GM23248 (cell line): ENCODE data around the gene AGFG2. TPM values are rescaled to one million over a fixed set of nuclear protein-coding genes. Genes with fewer than 3 reads are reported as not detected.

Experiments used
- DNase-seq: peaks from one replicate; pipeline ENCODE4 v3.0.0-alpha.2; 2015
- H2AFZ ChIP-seq: fragments of 200-600 bp; sonication (generic); 2 replicates; pipeline ENCODE4 v1.6.1; 2016; ENCODE audit warnings: antibody characterized with exemption
- H3F3A ChIP-seq: fragments of 200-600 bp; sonication (generic); 2 replicates; pipeline ENCODE4 v1.6.1; 2016; ENCODE audit warnings: mild to moderate bottlenecking, antibody characterized with exemption, mixed run types; ENCODE audit not compliant: insufficient read depth
- H3K27ac ChIP-seq: fragments of 200-600 bp; sonication (generic); 2 replicates; pipeline ENCODE4 v1.5.1; 2016; ENCODE audit warnings: mild to moderate bottlenecking
- H3K27me3 ChIP-seq: fragments of 200-600 bp; sonication (generic); replicated peaks from 2 replicates; pipeline ENCODE4 v1.6.1; 2016; ENCODE audit warnings: mild to moderate bottlenecking; ENCODE audit not compliant: insufficient read depth
- H3K36me3 ChIP-seq: fragments of 200-600 bp; sonication (generic); 2 replicates; pipeline ENCODE4 v1.6.1; 2016; ENCODE audit warnings: low read depth, mild to moderate bottlenecking
- H3K4me1 ChIP-seq: fragments of 200-600 bp; sonication (generic); 2 replicates; pipeline ENCODE4 v1.6.1; 2016; ENCODE audit warnings: mild to moderate bottlenecking; ENCODE audit not compliant: insufficient read depth
- H3K4me2 ChIP-seq: fragments of 200-600 bp; sonication (generic); one replicate; pipeline ENCODE4 v1.6.1; 2016; ENCODE audit warnings: mild to moderate bottlenecking; ENCODE audit not compliant: unreplicated experiment
- H3K4me3 ChIP-seq: fragments of 200-600 bp; sonication (generic); 2 replicates; pipeline ENCODE4 v1.5.1; 2016; ENCODE audit warnings: mild to moderate bottlenecking
- H3K79me2 ChIP-seq: fragments of 200-600 bp; sonication (generic); 2 replicates; pipeline ENCODE4 v1.6.1; 2016; ENCODE audit warnings: mild to moderate bottlenecking; ENCODE audit not compliant: insufficient read depth
- H3K9ac ChIP-seq: fragments of 200-600 bp; sonication (generic); 2 replicates; pipeline ENCODE4 v1.6.1; 2016; ENCODE audit warnings: mild to moderate bottlenecking
- H3K9me2 ChIP-seq: fragments of 200-600 bp; sonication (generic); 2 replicates; pipeline ENCODE4 v1.6.1; 2016; ENCODE audit warnings: mixed run types, mild to moderate bottlenecking, moderate library complexity; ENCODE audit not compliant: insufficient read depth
- H3K9me3 ChIP-seq: fragments of 200-600 bp; sonication (generic); one replicate; pipeline ENCODE4 v1.6.1; 2017; ENCODE audit warnings: low read depth
- H4K20me1 ChIP-seq: fragments of 200-600 bp; sonication (generic); 2 replicates; pipeline ENCODE4 v1.6.0; 2016; ENCODE audit not compliant: insufficient read depth
- EZH2 ChIP-seq: fragments of 200-600 bp; sonication (generic); IDR thresholded peaks from 2 replicates; pipeline ENCODE4 v1.6.1; 2018; ENCODE audit warnings: antibody characterized with exemption, mild to moderate bottlenecking; ENCODE audit not compliant: insufficient read depth, poor library complexity, severe bottlenecking
- EZH2phosphoT487 ChIP-seq: fragments of 200-600 bp; sonication (generic); IDR thresholded peaks from 2 replicates; pipeline ENCODE4 v1.6.1; 2018; ENCODE audit warnings: antibody characterized with exemption, moderate library complexity, mild to moderate bottlenecking, low read depth; ENCODE audit not compliant: insufficient read depth
- WGBS, 2 experiments: methylation state at CpG; one replicate each; pipeline ENCODE4 v1.1.6; 2015 to 2017; ENCODE audit warnings: low lambda C conversion rate in 2 of 2, low coverage in 1 of 2; ENCODE audit errors: missing lambda C conversion rate in 2 of 2; 5-methylcytosine and 5-hydroxymethylcytosine counted together
- in situ Hi-C: fragments of 300-500 bp; cut with MboI; formaldehyde crosslinking; loops from 2 replicates; pipeline ENCODE4 v1.15.0; 2020
- polyA plus RNA-seq: library from polyadenylated mRNA; unstranded; fragments of >200 nt; fragmentation: Nextera tagmentation; extraction: Ambion mirVana; gene quantifications from 2 replicates; pipeline ENCODE4 v1.2.1, GENCODE V29; 2016
- total RNA-seq: library from RNA; depleted of rRNA; stranded (reverse); fragments of >200 nt; shearing (Covaris generic); gene quantifications from 2 replicates; pipeline ENCODE4 v1.2.3, GENCODE V29; 2014

AGFG2 gene
- total and polyA plus RNA-seq, 2 experiments from 2014 or later = 4.8 to 6.5 TPM

- WGBS, 2 experiments = 94 to 97% methylated on average over 23 to 30 of the region's 30 CpGs
- H3K27ac ChIP-seq = no peak overlapping the region
- no peak overlapping the region for H3K9ac ChIP-seq
- in situ Hi-C loops = no loop called here
- no peaks in the 10 kb centered on the region for H3K9me3 ChIP-seq
- TF ChIP-seq EZH2 (no peak), EZH2phosphoT487 (no peak)
- H3F3A ChIP-seq = no peaks in the 10 kb centered on the region
- no peak overlapping the region for H3K4me2 ChIP-seq
- H3K4me3 ChIP-seq = no peak overlapping the region
- H3K36me3 ChIP-seq = no peaks in the 10 kb centered on the region; the same call in 1 of the 2 replicates
- no peaks in the 10 kb centered on the region; the same call in 1 of the 2 replicates for H3K27me3 ChIP-seq
- no peaks in the 10 kb centered on the region for H3K4me1 ChIP-seq
- no peak overlapping the region for H2AFZ ChIP-seq
- H3K79me2 ChIP-seq = no peaks in the 10 kb centered on the region
- H4K20me1 ChIP-seq = no peaks in the 10 kb centered on the region
- no peak for DNase-seq
- H3K9me2 ChIP-seq = no peaks in the 10 kb centered on the region
Measured at GRCh38 chr7:100572949-100573675, 34.1 kb downstream of the AGFG2 start.

GRCh38 chr7:100573691-100574361, 34.8 kb downstream of the AGFG2 start, which contains the start of gene SAP25:
TSS of gene SAP25 (minus strand) at chr7:100573900. CDS start at chr7:100573742, 158 bp downstream.
- no peak within 1 kb of the TSS for H2AFZ ChIP-seq
- H3K4me3 ChIP-seq = no peak within 1 kb of the TSS
- no peaks in the 10 kb centered on the region; the same call in 1 of the 2 replicates for H3K36me3 ChIP-seq
- 93 to 94% methylated on average over 26 to 70 of the region's 70 CpGs for WGBS, 2 experiments
- in situ Hi-C loops = no loop called here
- no peak for TF ChIP-seq EZH2phosphoT487
- TF ChIP-seq EZH2 = no peak
- no peaks in the 10 kb centered on the region for H3K79me2 ChIP-seq
- H3K27me3 ChIP-seq = no peaks in the 10 kb centered on the region; the same call in 1 of the 2 replicates
- H3K4me2 ChIP-seq = no peak within 1 kb of the TSS
- no peak within 1 kb of the TSS for H3K27ac ChIP-seq
- no peaks in the 10 kb centered on the region for H4K20me1 ChIP-seq
- H3K9me3 ChIP-seq = no peaks in the 10 kb centered on the region
- H3K9me2 ChIP-seq = no peaks in the 10 kb centered on the region
- H3F3A ChIP-seq = no peaks in the 10 kb centered on the region
- DNase-seq = no peak
- H3K4me1 ChIP-seq = no peaks in the 10 kb centered on the region
- no peak within 1 kb of the TSS for H3K9ac ChIP-seq

DNA sequence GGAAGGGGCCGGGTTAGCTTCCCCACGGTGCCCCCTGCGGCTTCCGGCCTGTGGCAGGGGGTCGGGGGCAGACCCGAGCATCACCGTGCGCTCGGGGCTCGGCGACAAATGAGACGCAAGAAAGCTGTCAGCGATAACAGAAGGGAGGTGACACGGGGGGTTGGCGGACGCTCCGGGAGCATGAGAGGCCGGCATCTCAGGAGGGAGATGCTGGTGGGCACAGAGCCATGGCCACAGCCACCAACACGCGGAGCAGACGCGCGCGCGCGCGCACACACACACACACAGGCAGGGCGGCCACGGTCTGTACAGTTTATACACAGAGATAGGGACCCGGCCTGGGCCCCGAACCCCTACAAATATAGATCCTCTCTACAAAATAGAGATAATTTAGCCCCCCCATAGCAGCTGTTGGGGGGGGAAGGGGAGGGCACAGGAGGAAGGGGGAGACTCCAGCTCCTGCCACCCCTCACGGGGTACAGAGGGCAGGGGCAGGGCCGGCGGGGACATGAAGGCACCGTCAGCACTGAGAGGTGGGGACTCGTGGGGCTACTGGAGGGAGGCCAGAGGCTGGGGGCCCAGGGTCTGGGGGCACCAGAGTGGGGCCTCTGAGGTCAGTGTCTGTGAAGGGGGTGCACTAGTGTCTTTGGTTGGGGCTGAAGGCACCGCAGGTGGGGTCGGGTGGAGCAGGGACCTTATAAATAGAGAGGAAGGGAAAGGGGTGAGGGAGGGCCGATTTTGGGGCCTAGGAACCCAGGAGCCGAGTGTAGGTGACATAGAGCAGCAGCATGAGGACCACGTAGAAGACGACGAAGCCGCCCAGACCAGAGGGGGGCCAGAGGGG, 35.6 kb downstream of the AGFG2 start:
- Histone ChIP-seq H2AFZ (no peak overlapping the region), H4K20me1 (no peaks in the 10 kb centered on the region), H3K9me2 (no peaks in the 10 kb centered on the region), H3K79me2 (no peaks in the 10 kb centered on the region), H3K9ac (no peak overlapping the region), H3K4me1 (no peaks in the 10 kb centered on the region), H3K36me3 (no peaks in the 10 kb centered on the region; the same call in 1 of the 2 replicates), H3F3A (no peaks in the 10 kb centered on the region), H3K4me3 (no peak overlapping the region), H3K9me3 (no peaks in the 10 kb centered on the region), H3K27me3 (no peaks in the 10 kb centered on the region; the same call in 1 of the 2 replicates), H3K27ac (no peak overlapping the region), H3K4me2 (no peak overlapping the region)
- TF ChIP-seq EZH2phosphoT487 (no peak), EZH2 (no peak)
- WGBS, 2 experiments = 94 to 96% methylated on average over 33 to 44 of the region's 44 CpGs
- in situ Hi-C loops = no loop called here
- no peak for DNase-seq

GRCh38 chr7:100575206-100575631, 36.2 kb downstream of the AGFG2 start:
- Histone ChIP-seq H3K9me2 (no peaks in the 10 kb centered on the region), H3K36me3 (no peaks in the 10 kb centered on the region; the same call in 1 of the 2 replicates), H3K27ac (no peak overlapping the region), H3F3A (no peaks in the 10 kb centered on the region), H4K20me1 (no peaks in the 10 kb centered on the region), H3K27me3 (no peaks in the 10 kb centered on the region; the same call in 1 of the 2 replicates), H2AFZ (no peak overlapping the region), H3K4me3 (no peak overlapping the region), H3K4me1 (no peaks in the 10 kb centered on the region), H3K9me3 (no peaks in the 10 kb centered on the region), H3K79me2 (no peaks in the 10 kb centered on the region), H3K4me2 (no peak overlapping the region), H3K9ac (no peak overlapping the region)
- TF ChIP-seq EZH2phosphoT487 (no peak), EZH2 (no peak)
- DNase-seq = no peak
- in situ Hi-C loops = no loop called here
- WGBS, 2 experiments = 89 to 94% methylated on average over 12 to 14 of the region's 14 CpGs
